ENCODE measurements around the gene TOPBP1.

Gene TOPBP1

DNA sequence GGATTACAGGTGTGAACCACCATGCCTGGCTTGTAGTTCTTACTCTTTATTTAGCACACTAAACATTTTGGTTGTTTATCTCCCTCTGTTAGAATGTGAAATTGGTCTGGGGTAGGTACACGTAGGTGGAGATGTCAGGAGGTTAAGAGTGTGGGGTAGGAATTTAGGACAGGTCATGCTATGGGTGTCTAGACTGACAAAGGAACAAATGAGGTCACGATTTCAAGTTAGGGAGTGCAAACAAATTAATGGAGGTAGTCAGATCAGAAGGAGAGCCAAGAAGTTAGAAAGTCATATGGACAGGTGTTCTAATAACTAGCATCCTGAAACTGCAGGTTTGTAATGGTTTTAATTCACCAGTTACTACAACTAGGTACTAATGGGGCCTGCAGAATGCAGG, 68.5 kb downstream of the TOPBP1 start:
- Histone ChIP-seq H3K9ac (ENCODE audit: low read length) (no peak overlapping the region), H3K4me2 (ENCODE audit: low read length) (no peak overlapping the region), H4K20me1 (ENCODE audit: insufficient read depth, low read length) (peaks cover 17% of the 10 kb centered on the region), H3K4me1 (ENCODE audit: low read length) (peaks cover 8% of the 10 kb centered on the region; the same call in 1 of the 2 replicates), H3K27me3 (ENCODE audit: low read depth, low read length) (no peaks in the 10 kb centered on the region), H3K79me2 (ENCODE audit: low read length) (peaks cover 13% of the 10 kb centered on the region; the same call in 1 of the 2 replicates), H3K27ac (ENCODE audit: low read length) (no peak overlapping the region), H3K9me3 (ENCODE audit: insufficient read depth, low read length) (no peaks in the 10 kb centered on the region), H3K36me3 (replicated peaks; ENCODE audit: low read depth, low read length) (peaks cover 25% of the 10 kb centered on the region), H3K4me3 (ENCODE audit: low read length) (no peak overlapping the region), H2AFZ (ENCODE audit: low read depth, low read length) (no peak overlapping the region)
- TF ChIP-seq EZH2phosphoT487 (IDR thresholded peaks at IDR 0.05; ENCODE audit: low read depth) = no peak
- TF ChIP-seq, protein P1, sequence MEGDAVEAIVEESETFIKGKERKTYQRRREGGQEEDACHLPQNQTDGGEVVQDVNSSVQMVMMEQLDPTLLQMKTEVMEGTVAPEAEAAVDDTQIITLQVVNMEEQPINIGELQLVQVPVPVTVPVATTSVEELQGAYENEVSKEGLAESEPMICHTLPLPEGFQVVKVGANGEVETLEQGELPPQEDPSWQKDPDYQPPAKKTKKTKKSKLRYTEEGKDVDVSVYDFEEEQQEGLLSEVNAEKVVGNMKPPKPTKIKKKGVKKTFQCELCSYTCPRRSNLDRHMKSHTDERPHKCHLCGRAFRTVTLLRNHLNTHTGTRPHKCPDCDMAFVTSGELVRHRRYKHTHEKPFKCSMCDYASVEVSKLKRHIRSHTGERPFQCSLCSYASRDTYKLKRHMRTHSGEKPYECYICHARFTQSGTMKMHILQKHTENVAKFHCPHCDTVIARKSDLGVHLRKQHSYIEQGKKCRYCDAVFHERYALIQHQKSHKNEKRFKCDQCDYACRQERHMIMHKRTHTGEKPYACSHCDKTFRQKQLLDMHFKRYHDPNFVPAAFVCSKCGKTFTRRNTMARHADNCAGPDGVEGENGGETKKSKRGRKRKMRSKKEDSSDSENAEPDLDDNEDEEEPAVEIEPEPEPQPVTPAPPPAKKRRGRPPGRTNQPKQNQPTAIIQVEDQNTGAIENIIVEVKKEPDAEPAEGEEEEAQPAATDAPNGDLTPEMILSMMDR (IDR thresholded peaks at IDR 0.05; ENCODE audit: low read depth, low read length) = no peak

- no peak overlapping the region for H3K4me2 ChIP-seq (ENCODE audit: low read length)
- TF ChIP-seq, protein P1 (IDR thresholded peaks at IDR 0.05; ENCODE audit: low read depth, low read length) = no peak
- no peak for TF ChIP-seq EZH2phosphoT487 (IDR thresholded peaks at IDR 0.05; ENCODE audit: low read depth)
- peaks cover 17% of the 10 kb centered on the region; the same call in 1 of the 2 replicates for H3K79me2 ChIP-seq (ENCODE audit: low read length)
- H3K36me3 ChIP-seq (replicated peaks; ENCODE audit: low read depth, low read length) = peaks cover 29% of the 10 kb centered on the region
- H3K4me3 ChIP-seq (ENCODE audit: low read length) = no peak overlapping the region
- no peak overlapping the region for H3K9ac ChIP-seq (ENCODE audit: low read length)
- H3K27me3 ChIP-seq (ENCODE audit: low read depth, low read length) = no peaks in the 10 kb centered on the region
- H4K20me1 ChIP-seq (ENCODE audit: insufficient read depth, low read length) = peaks cover 21% of the 10 kb centered on the region
- no peaks in the 10 kb centered on the region for H3K9me3 ChIP-seq (ENCODE audit: insufficient read depth, low read length)
- H3K27ac ChIP-seq (ENCODE audit: low read length) = no peak overlapping the region
- H2AFZ ChIP-seq (ENCODE audit: low read depth, low read length) = no peak overlapping the region
- peaks cover 12% of the 10 kb centered on the region for H3K4me1 ChIP-seq (ENCODE audit: low read length)
These were observed 68.9 kb downstream of the TOPBP1 start for GRCh38 chr3:133592843-133593242.

DNA sequence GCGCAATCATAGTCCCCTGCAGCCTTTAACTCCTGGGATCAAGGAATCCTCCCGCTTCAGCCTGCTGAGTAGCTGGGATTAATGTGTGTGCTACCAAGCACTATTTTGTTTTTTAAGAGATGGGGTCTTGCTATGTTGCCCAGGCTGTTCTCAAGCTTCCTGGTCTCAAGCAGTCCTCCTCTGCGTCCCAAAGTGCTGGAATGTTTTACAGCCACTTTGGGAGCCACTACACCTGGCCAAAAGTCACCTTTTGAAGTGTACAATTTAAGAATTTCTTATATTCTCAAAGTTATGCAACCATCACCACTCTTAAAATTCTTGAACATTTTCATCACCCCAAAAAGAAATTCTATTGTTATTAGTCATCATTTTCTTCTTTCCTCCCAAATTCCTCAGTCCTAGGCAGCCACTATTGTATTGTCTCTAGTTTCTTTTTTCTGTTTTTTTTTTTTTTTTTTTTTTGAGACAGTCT, 70.4 kb downstream of the TOPBP1 start:
- H3K27ac ChIP-seq (ENCODE audit: low read length) = no peak overlapping the region
- peaks cover 24% of the 10 kb centered on the region; the same call in 1 of the 2 replicates for H3K79me2 ChIP-seq (ENCODE audit: low read length)
- peaks cover 16% of the 10 kb centered on the region for H3K4me1 ChIP-seq (ENCODE audit: low read length)
- H3K4me3 ChIP-seq (ENCODE audit: low read length) = no peak overlapping the region
- TF ChIP-seq, protein P1 (IDR thresholded peaks at IDR 0.05; ENCODE audit: low read depth, low read length) = no peak
- no peak for TF ChIP-seq EZH2phosphoT487 (IDR thresholded peaks at IDR 0.05; ENCODE audit: low read depth)
- H3K4me2 ChIP-seq (ENCODE audit: low read length) = no peak overlapping the region
- H3K36me3 ChIP-seq (replicated peaks; ENCODE audit: low read depth, low read length) = peaks cover 40% of the 10 kb centered on the region
- H3K9ac ChIP-seq (ENCODE audit: low read length) = no peak overlapping the region
- no peaks in the 10 kb centered on the region for H3K9me3 ChIP-seq (ENCODE audit: insufficient read depth, low read length)
- no peak overlapping the region for H2AFZ ChIP-seq (ENCODE audit: low read depth, low read length)
- peaks cover 33% of the 10 kb centered on the region for H4K20me1 ChIP-seq (ENCODE audit: insufficient read depth, low read length)
- H3K27me3 ChIP-seq (ENCODE audit: low read depth, low read length) = no peaks in the 10 kb centered on the region

DNA sequence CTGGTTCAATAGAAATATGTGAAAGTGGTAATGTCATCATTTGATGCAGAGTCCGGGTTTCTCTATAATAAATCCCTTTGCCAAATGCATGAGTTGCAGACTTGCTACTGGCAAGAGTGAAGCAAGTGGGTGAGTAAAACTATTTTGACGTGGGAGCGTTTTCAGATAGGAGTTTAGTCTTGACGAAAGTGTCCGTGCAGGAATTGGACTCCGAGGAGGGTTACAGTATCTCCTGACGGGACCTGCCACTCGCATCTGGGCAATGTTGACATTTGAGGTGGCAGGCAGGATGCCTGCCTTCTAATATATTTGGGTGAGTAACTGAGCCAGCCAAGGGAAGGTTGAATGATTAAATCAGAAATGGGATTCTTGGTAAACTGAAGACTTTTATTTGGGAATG, 72.2 kb downstream of the TOPBP1 start:
- Histone ChIP-seq H3K9ac (ENCODE audit: low read length) (no peak overlapping the region), H3K27me3 (ENCODE audit: low read depth, low read length) (no peaks in the 10 kb centered on the region), H3K4me2 (ENCODE audit: low read length) (no peak overlapping the region), H3K79me2 (ENCODE audit: low read length) (peaks cover 29% of the 10 kb centered on the region), H3K36me3 (replicated peaks; ENCODE audit: low read depth, low read length) (peaks cover 48% of the 10 kb centered on the region), H3K4me3 (ENCODE audit: low read length) (no peak overlapping the region), H2AFZ (ENCODE audit: low read depth, low read length) (no peak overlapping the region), H3K27ac (ENCODE audit: low read length) (no peak overlapping the region), H3K9me3 (ENCODE audit: insufficient read depth, low read length) (no peaks in the 10 kb centered on the region), H4K20me1 (ENCODE audit: insufficient read depth, low read length) (peaks cover 36% of the 10 kb centered on the region), H3K4me1 (ENCODE audit: low read length) (peaks cover 16% of the 10 kb centered on the region)
- no peak for TF ChIP-seq EZH2phosphoT487 (IDR thresholded peaks at IDR 0.05; ENCODE audit: low read depth)
- TF ChIP-seq, protein P1 (IDR thresholded peaks at IDR 0.05; ENCODE audit: low read depth, low read length) = no peak
